GM18499 (cell line): ENCODE results near the gene ADCY2.
A peak's percentile ranks its signal among the peaks of the same experiment; 100 is the strongest.

Experiments used
- ATAC-seq: cut with Tn5 transposase; IDR thresholded peaks from one replicate; pipeline ENCODE4 v1.9.1; 2021; ENCODE audit warnings: moderate number of reproducible peaks; ENCODE audit not compliant: insufficient read depth, unreplicated experiment

ADCY2 gene

GRCh38 chr5:7762267-7762666 is 366.3 kb downstream of the ADCY2 start:
- no peak for ATAC-seq

GRCh38 chr5:7763621-7764072 is 367.7 kb downstream of the ADCY2 start:
- ATAC-seq, result no peak

GRCh38 chr5:7764452-7764851 is 368.5 kb downstream of the ADCY2 start:
- ATAC-seq, result no peak

- ATAC-seq, result no peak
These were observed 374.5 kb downstream of the ADCY2 start for GRCh38 chr5:7770436-7770835.

GRCh38 chr5:7772141-7772540 is 376.2 kb downstream of the ADCY2 start:
- ATAC-seq, result no peak

- no peak for ATAC-seq
These were observed 377.2 kb downstream of the ADCY2 start for GRCh38 chr5:7773178-7773577.

GRCh38 chr5:7776442-7776841 is 380.5 kb downstream of the ADCY2 start:
- no peak for ATAC-seq

- peak; percentile 81 for ATAC-seq
These were observed 383.4 kb downstream of the ADCY2 start for GRCh38 chr5:7779019-7780005.

GRCh38 chr5:7781899-7782298 is 386.0 kb downstream of the ADCY2 start:
- no peak for ATAC-seq

- no peak for ATAC-seq
These were observed 388.9 kb downstream of the ADCY2 start for GRCh38 chr5:7784683-7785380.

- no peak for ATAC-seq
These were observed 391.8 kb downstream of the ADCY2 start for GRCh38 chr5:7787770-7788169.

GRCh38 chr5:7789567-7789966 is 393.6 kb downstream of the ADCY2 start:
- no peak for ATAC-seq

GRCh38 chr5:7793895-7794294 is 398.0 kb downstream of the ADCY2 start:
- ATAC-seq, result peak; percentile 14

- ATAC-seq, result peak; percentile 86
These were observed 398.4 kb downstream of the ADCY2 start for GRCh38 chr5:7794311-7794710.

GRCh38 chr5:7794823-7795222 is 398.9 kb downstream of the ADCY2 start:
- peak; percentile 37 for ATAC-seq

- ATAC-seq, result no peak
These were observed 399.4 kb downstream of the ADCY2 start for GRCh38 chr5:7795306-7795705.

GRCh38 chr5:7801891-7802614 is 406.1 kb downstream of the ADCY2 start:
- no peak for ATAC-seq

GRCh38 chr5:7802855-7803254 is 406.9 kb downstream of the ADCY2 start:
- ATAC-seq, result no peak

- no peak for ATAC-seq
These were observed 408.0 kb downstream of the ADCY2 start for GRCh38 chr5:7803937-7804336.

- no peak for ATAC-seq
These were observed 409.4 kb downstream of the ADCY2 start for GRCh38 chr5:7805379-7805778.

- ATAC-seq, result no peak
These were observed 413.1 kb downstream of the ADCY2 start for GRCh38 chr5:7808998-7809397.
